ENCODE data around the gene EHD4.

The EHD4 gene

GRCh38 chr15:41936155-41936554 lies 36.2 kb downstream of the EHD4 start:
- Histone ChIP-seq H3K9me3 (ENCODE audit: control insufficient read depth, insufficient read depth, low read length) (no peaks in the 10 kb centered on the region), H3K4me1 (ENCODE audit: insufficient read depth, low read length) (peaks cover 26% of the 10 kb centered on the region), H3K9ac (ENCODE audit: low read depth, low read length) (no peak overlapping the region), H3K36me3 (ENCODE audit: insufficient read depth, low read length) (peaks cover 4% of the 10 kb centered on the region)

- Histone ChIP-seq H3K36me3 (ENCODE audit: insufficient read depth, low read length) (peaks cover 4% of the 10 kb centered on the region), H3K4me1 (ENCODE audit: insufficient read depth, low read length) (peaks cover 30% of the 10 kb centered on the region), H3K9ac (ENCODE audit: low read depth, low read length) (no peak overlapping the region)
These were observed 36.8 kb downstream of the EHD4 start for GRCh38 chr15:41935566-41936020.

GRCh38 chr15:41934843-41935242 lies 37.5 kb downstream of the EHD4 start:
- Histone ChIP-seq H3K36me3 (ENCODE audit: insufficient read depth, low read length) (no peaks in the 10 kb centered on the region; the same call in 1 of the 2 replicates), H3K9me3 (ENCODE audit: control insufficient read depth, insufficient read depth, low read length) (no peaks in the 10 kb centered on the region), H3K4me1 (ENCODE audit: insufficient read depth, low read length) (peaks cover 30% of the 10 kb centered on the region), H3K9ac (ENCODE audit: low read depth, low read length) (no peak overlapping the region)

More at GRCh38 chr15:41935566-41936020, 36.8 kb downstream of the EHD4 start:
- H3K9me3 ChIP-seq (ENCODE audit: control insufficient read depth, insufficient read depth, low read length): no peaks in the 10 kb centered on the region

- peaks cover 36% of the 10 kb centered on the region for H3K4me1 ChIP-seq (ENCODE audit: insufficient read depth, low read length)
- H3K9ac ChIP-seq (ENCODE audit: low read depth, low read length): no peak overlapping the region
- no peaks in the 10 kb centered on the region for H3K9me3 ChIP-seq (ENCODE audit: control insufficient read depth, insufficient read depth, low read length)
- H3K36me3 ChIP-seq (ENCODE audit: insufficient read depth, low read length): no peaks in the 10 kb centered on the region; the same call in 1 of the 2 replicates
These were observed 38.6 kb downstream of the EHD4 start for GRCh38 chr15:41933771-41934170.

GRCh38 chr15:41933326-41933725 lies 39.0 kb downstream of the EHD4 start:
- Histone ChIP-seq H3K9ac (ENCODE audit: low read depth, low read length) (peak overlapping the region; percentile 1; the same call in 1 of the 2 replicates), H3K4me1 (ENCODE audit: insufficient read depth, low read length) (peaks cover 40% of the 10 kb centered on the region), H3K9me3 (ENCODE audit: control insufficient read depth, insufficient read depth, low read length) (no peaks in the 10 kb centered on the region), H3K36me3 (ENCODE audit: insufficient read depth, low read length) (no peaks in the 10 kb centered on the region; the same call in 1 of the 2 replicates)

- H3K36me3 ChIP-seq (ENCODE audit: insufficient read depth, low read length): no peaks in the 10 kb centered on the region; the same call in 1 of the 2 replicates
- no peaks in the 10 kb centered on the region for H3K9me3 ChIP-seq (ENCODE audit: control insufficient read depth, insufficient read depth, low read length)
- H3K9ac ChIP-seq (ENCODE audit: low read depth, low read length): peak overlapping the region; percentile 1; the same call in 1 of the 2 replicates
- peaks cover 43% of the 10 kb centered on the region for H3K4me1 ChIP-seq (ENCODE audit: insufficient read depth, low read length)
These were observed 39.7 kb downstream of the EHD4 start for GRCh38 chr15:41932511-41933289.

- no peaks in the 10 kb centered on the region; the same call in 1 of the 2 replicates for H3K36me3 ChIP-seq (ENCODE audit: insufficient read depth, low read length)
- peaks cover 43% of the 10 kb centered on the region for H3K4me1 ChIP-seq (ENCODE audit: insufficient read depth, low read length)
- H3K9me3 ChIP-seq (ENCODE audit: control insufficient read depth, insufficient read depth, low read length): no peaks in the 10 kb centered on the region
- no peak overlapping the region for H3K9ac ChIP-seq (ENCODE audit: low read depth, low read length)
These were observed 40.3 kb downstream of the EHD4 start for GRCh38 chr15:41932101-41932500.

GRCh38 chr15:41930867-41931222 lies 41.5 kb downstream of the EHD4 start:
- no peaks in the 10 kb centered on the region; the same call in 1 of the 2 replicates for H3K36me3 ChIP-seq (ENCODE audit: insufficient read depth, low read length)
- H3K4me1 ChIP-seq (ENCODE audit: insufficient read depth, low read length): peaks cover 43% of the 10 kb centered on the region
- no peaks in the 10 kb centered on the region for H3K9me3 ChIP-seq (ENCODE audit: control insufficient read depth, insufficient read depth, low read length)
- no peak overlapping the region for H3K9ac ChIP-seq (ENCODE audit: low read depth, low read length)

GRCh38 chr15:41930221-41930866 lies 42.0 kb downstream of the EHD4 start:
- Histone ChIP-seq H3K4me1 (ENCODE audit: insufficient read depth, low read length) (peaks cover 43% of the 10 kb centered on the region), H3K9me3 (ENCODE audit: control insufficient read depth, insufficient read depth, low read length) (no peaks in the 10 kb centered on the region), H3K9ac (ENCODE audit: low read depth, low read length) (no peak overlapping the region)

GRCh38 chr15:41928637-41929620 lies 43.4 kb downstream of the EHD4 start:
- Histone ChIP-seq H3K36me3 (ENCODE audit: insufficient read depth, low read length) (no peaks in the 10 kb centered on the region; the same call in 1 of the 2 replicates), H3K9me3 (ENCODE audit: control insufficient read depth, insufficient read depth, low read length) (no peaks in the 10 kb centered on the region), H3K9ac (ENCODE audit: low read depth, low read length) (no peak overlapping the region), H3K4me1 (ENCODE audit: insufficient read depth, low read length) (peaks cover 31% of the 10 kb centered on the region)

More at GRCh38 chr15:41930221-41930866, 42.0 kb downstream of the EHD4 start:
- no peaks in the 10 kb centered on the region; the same call in 1 of the 2 replicates for H3K36me3 ChIP-seq (ENCODE audit: insufficient read depth, low read length)

- Histone ChIP-seq H3K36me3 (ENCODE audit: insufficient read depth, low read length) (no peaks in the 10 kb centered on the region; the same call in 1 of the 2 replicates), H3K4me1 (ENCODE audit: insufficient read depth, low read length) (peaks cover 22% of the 10 kb centered on the region), H3K9me3 (ENCODE audit: control insufficient read depth, insufficient read depth, low read length) (no peaks in the 10 kb centered on the region), H3K9ac (ENCODE audit: low read depth, low read length) (no peak overlapping the region)
These were observed 44.3 kb downstream of the EHD4 start for GRCh38 chr15:41928100-41928499.

- Histone ChIP-seq H3K9me3 (ENCODE audit: control insufficient read depth, insufficient read depth, low read length) (no peaks in the 10 kb centered on the region), H3K36me3 (ENCODE audit: insufficient read depth, low read length) (no peaks in the 10 kb centered on the region; the same call in 1 of the 2 replicates), H3K4me1 (ENCODE audit: insufficient read depth, low read length) (peaks cover 17% of the 10 kb centered on the region), H3K9ac (ENCODE audit: low read depth, low read length) (no peak overlapping the region)
These were observed 44.8 kb downstream of the EHD4 start for GRCh38 chr15:41927536-41927935.

GRCh38 chr15:41926185-41927056 lies 45.9 kb downstream of the EHD4 start:
- Histone ChIP-seq H3K9me3 (ENCODE audit: control insufficient read depth, insufficient read depth, low read length) (no peaks in the 10 kb centered on the region), H3K9ac (ENCODE audit: low read depth, low read length) (no peak overlapping the region), H3K4me1 (ENCODE audit: insufficient read depth, low read length) (peaks cover 17% of the 10 kb centered on the region), H3K36me3 (ENCODE audit: insufficient read depth, low read length) (no peaks in the 10 kb centered on the region)
